HUDEP-2 (cell line): Measurements from ENCODE around the gene TPRN.

ENCODE experiments used
- DNase-seq, 76 experiments: peaks; one replicate each; lab custom pipeline; 2025; ENCODE audit not compliant: unreplicated experiment in 76 of 76; lab: John Stamatoyannopoulos, UW

TPRN gene

DNA sequence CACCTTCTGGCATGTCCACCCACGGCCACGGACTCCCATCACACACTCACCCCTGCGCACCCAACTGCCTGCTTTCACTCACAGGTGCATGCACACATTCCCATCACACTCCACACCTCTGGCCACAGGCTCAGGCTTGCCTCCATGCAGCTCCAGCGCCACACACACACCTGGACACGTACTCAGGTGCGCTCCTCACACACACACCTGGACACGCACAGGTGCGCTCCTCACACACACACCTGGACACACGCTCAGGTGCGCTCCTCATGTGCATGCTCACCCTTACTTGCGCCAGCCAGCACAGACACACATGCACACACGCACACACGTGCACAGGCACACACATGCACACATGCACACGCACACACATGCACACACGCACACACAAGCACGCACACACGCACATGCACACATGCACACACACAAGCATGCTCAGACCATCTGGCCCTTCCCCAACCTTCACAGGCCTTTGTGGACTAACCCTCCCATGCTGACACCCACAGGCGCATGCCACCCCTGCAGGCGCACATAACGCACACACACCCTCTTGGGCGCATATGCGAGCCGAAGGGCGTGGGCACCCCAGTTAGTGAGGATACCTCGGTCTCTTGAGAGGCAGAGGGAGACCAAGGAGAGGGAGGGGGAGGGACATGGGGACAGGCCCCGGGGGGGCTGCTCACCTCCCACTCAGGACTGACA is 53.3 kb downstream of the TPRN start:
- DNase-seq = no peak

DNA sequence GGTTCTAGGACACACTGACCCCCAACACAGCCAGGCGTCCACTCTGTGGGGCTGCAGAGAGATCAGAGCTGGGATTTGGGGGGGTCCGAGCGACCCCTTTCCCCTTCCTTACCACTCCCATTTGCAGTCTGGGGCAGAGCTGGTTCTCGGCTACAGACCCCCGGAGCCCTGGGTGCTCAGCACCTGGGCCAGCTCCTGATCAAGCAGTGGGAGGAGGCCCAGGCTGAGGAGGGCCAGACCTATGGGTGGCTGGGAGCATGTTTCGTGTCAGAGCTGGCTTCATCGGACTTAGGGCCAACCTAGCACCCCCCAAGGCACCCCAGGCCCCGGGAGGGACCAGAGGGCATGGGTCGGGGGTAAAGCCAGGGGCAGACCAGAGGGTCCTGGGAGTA is 54.0 kb downstream of the TPRN start:
- no peak for DNase-seq

GRCh38 chr9:137145731-137146526 is 54.6 kb downstream of the TPRN start:
- no peak for DNase-seq

GRCh38 chr9:137143459-137143858 is 57.1 kb downstream of the TPRN start:
- no peak for DNase-seq

GRCh38 chr9:137141976-137142936 is 58.3 kb downstream of the TPRN start:
- DNase-seq = no peak
